ENCODE measurements around the gene VWCE.
"Not testable (repeated sequence)": the region's sequence is repeated elsewhere in the genome, so short reads cannot be mapped to it uniquely, and the experiment has no call there.

DNA sequence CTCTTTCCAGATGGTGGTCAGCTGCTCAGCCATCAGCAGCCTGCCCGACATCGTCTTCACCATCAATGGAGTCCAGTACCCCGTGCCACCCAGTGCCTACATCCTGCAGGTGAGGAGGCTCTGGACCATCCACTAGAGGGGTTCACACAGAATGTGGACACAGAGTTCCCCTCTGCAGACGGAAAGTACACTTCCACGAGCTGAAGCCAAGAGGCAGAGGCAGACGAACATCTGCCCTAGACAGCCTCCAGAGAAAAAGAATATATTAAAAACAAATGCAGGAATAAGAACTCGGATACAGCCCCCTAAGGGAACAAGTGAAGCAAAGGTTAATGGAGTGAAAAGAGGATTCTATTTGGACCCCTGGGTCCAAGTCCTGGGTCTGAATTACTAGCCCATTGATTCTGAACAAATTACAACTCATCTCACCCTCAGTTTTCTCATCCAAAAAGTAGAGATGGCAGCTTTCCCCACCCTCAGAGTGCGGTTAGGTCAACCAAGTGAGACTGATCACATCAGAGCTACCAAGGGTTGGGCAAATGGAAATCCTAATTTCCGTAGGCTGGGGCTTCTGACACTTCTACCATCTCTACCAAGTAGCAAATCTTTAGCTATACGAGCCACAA is 83.7 kb downstream of the VWCE start:
- not testable (repeated sequence) for TF ChIP-seq POLR2AphosphoS5, POLR2A, CTCF (IDR thresholded peaks at IDR 0.05)

All from upper lobe of left lung (tissue), 4 donors.